BJ (cell line): ENCODE measurements around the gene OR2AE1. TPM values are rescaled to one million over a fixed set of nuclear protein-coding genes. Genes with fewer than 3 reads are reported as not detected.
A peak's percentile ranks its signal among the peaks of the same experiment; 100 is the strongest.

ENCODE experiments used
- CTCF ChIA-PET: fragments of 350-600 bp; formaldehyde crosslinking; extraction: SDS; loops from one replicate; lab custom pipeline; 2021; ENCODE audit warnings: antibody characterized with exemption, inconsistent platforms; lab: Yijun Ruan, JAX
- POLR2A ChIA-PET: fragments of 300-600 bp; sonication (Branson Sonifier 250); formaldehyde crosslinking; extraction: SDS; loops from one replicate; lab custom pipeline; 2021; ENCODE audit warnings: antibody characterized with exemption; lab: Charles Lee
- DNase-seq: peaks from one replicate; pipeline ENCODE4 v3.0.0-alpha.2; 2011; ENCODE audit warnings: low read depth
- H3K27me3 ChIP-seq: 2 replicates; pipeline ENCODE4 v1.6.0; 2011; ENCODE audit warnings: low read length; ENCODE audit not compliant: control insufficient read depth, insufficient read depth
- H3K36me3 ChIP-seq: 2 replicates; pipeline ENCODE4 v1.5.1; 2011; ENCODE audit warnings: low read length; ENCODE audit not compliant: control insufficient read depth, insufficient read depth
- H3K4me3 ChIP-seq: 2 replicates; pipeline ENCODE4 v1.5.1; 2011; ENCODE audit warnings: low read depth, mild to moderate bottlenecking, control low read depth, low read length
- polyA plus RNA-seq: library from polyadenylated mRNA; depleted of rRNA; stranded (reverse); fragments of >200 nt; gene quantifications from 2 replicates; pipeline ENCODE4 v1.2.3, GENCODE V29; 2011
- TF ChIP-seq, protein P1 (sequence below): IDR thresholded peaks from 2 replicates; pipeline ENCODE4 v1.5.1; 2011; ENCODE audit warnings: low read depth, mild to moderate bottlenecking, control low read depth, inconsistent platforms, low read length, moderate library complexity; ENCODE audit not compliant: insufficient read depth

OR2AE1 gene
- polyA plus RNA-seq, 1 experiment = not detected

DNA sequence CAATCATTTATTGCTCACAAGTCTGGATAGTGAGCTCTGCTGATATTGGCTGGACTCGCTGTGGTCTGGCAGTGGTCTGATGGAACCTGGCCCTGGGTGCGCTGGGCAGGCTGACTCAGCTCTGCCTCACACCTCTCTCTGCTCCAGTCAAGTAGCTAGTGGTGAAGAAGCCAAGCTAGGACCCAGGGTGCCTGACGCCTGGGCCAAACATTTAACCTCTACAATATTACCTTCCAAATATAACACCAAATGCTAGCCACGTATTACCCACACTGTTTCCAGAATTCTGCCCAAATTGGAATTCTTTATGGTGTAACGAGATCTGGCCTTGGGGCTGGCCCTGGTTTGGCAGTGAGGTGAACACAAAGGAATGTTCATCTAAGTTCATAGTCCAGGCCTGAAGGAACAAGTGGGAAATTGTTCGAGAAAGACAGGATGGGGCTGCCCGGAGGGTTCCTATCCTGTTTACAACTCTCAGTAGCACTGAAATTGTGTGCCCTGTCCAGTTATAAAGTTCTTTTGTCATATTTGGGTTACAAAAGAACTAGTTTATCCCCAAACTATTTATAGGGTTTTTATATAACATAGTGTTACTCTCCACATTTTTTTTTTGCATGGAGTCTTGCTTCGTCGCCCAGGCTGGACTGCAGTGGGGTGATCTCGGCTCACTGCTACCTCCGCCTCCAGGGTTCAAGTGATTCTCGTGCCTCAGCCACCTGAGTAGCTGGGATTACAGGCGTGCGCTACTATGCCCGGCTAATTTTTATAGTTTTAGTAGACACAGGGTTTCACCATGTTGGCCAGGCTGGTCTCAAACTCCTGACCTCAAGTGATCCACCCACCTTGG lies 16.3 kb downstream of the OR2AE1 start:
- ChIA-PET POLR2A (interaction anchor here (0.7 kb wide), 1 partner anchor 62 kb away, joined by 3 read pairs; no protein-coding TSS in a partner anchor), CTCF (no interaction called here)
- DNase-seq = peak; percentile 9
- TF ChIP-seq, protein P1, sequence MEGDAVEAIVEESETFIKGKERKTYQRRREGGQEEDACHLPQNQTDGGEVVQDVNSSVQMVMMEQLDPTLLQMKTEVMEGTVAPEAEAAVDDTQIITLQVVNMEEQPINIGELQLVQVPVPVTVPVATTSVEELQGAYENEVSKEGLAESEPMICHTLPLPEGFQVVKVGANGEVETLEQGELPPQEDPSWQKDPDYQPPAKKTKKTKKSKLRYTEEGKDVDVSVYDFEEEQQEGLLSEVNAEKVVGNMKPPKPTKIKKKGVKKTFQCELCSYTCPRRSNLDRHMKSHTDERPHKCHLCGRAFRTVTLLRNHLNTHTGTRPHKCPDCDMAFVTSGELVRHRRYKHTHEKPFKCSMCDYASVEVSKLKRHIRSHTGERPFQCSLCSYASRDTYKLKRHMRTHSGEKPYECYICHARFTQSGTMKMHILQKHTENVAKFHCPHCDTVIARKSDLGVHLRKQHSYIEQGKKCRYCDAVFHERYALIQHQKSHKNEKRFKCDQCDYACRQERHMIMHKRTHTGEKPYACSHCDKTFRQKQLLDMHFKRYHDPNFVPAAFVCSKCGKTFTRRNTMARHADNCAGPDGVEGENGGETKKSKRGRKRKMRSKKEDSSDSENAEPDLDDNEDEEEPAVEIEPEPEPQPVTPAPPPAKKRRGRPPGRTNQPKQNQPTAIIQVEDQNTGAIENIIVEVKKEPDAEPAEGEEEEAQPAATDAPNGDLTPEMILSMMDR = no peak
- H3K4me3 ChIP-seq = no peak overlapping the region
- no peaks in the 10 kb centered on the region for H3K36me3 ChIP-seq
- H3K27me3 ChIP-seq = peaks cover 2% of the 10 kb centered on the region; the same call in 1 of the 2 replicates

DNA sequence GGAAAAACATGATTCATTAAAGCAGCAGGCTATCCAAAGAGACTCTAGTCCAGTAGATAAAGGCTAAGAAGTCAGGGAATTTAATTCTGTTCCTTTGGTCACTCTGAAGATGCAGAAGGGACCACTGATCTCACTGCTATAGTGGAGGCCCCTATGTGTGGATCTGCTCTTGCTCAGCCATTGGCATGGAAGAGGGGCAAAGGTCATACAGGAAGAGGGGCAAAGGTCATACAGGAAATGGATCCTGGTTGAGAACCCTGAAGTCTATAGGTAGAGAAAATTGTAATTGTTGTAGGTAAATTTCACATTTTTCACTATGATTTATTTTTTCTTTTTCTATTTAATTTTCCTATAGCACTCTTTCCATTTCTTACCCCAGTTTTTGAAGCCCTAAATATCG lies 21.6 kb downstream of the OR2AE1 start:
- CTCF ChIA-PET = interaction anchor here (1.1 kb wide), 1 partner anchor 14 kb away, joined by 4 read pairs; no protein-coding TSS in a partner anchor

DNA sequence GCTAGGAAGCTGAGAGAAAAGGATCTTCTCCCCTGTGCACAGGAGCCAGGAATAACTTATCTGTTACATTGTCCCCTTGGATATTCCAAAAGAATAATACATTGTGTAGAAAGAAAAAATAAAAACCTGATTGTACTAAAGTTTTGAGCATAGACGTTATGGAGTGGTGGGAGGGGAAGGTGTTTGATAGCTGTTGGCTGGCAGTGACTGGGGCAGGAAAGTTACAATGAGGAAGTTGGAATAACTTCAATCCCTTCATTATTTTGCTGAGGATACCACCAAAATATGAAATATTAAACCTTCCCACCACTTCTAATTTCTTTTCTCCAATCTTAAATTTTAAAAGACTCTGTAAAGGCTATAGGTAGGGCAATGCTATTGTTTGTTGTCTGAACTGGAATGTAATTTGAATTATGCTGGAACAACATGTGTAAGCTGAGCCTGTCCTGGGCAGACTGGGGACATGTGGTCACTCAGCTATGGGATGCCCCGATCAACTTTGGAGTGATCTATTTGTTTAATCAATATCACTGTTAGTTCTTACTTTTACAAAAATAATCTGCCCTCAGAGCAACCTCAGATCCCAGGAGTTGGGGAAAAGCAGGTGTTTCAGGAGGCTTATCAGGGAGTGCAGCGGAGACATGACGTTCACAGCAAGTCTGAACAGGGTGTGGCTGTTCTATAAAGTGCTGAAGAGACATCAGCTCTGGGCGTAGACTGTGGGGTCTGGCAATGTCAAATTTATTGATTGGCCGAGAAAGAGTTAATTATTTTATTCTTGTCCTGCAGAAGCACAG lies 28.2 kb downstream of the OR2AE1 start:
- no peak for DNase-seq
- Histone ChIP-seq H3K27me3 (no peaks in the 10 kb centered on the region; the same call in 1 of the 2 replicates), H3K4me3 (no peak overlapping the region), H3K36me3 (no peaks in the 10 kb centered on the region)
- CTCF ChIA-PET = no interaction called here
- POLR2A ChIA-PET = no interaction called here
- TF ChIP-seq, protein P1 = no peak

More for the DNA sequence above, 21.6 kb downstream of the OR2AE1 start:
- Histone ChIP-seq H3K4me3 (no peak overlapping the region), H3K36me3 (no peaks in the 10 kb centered on the region), H3K27me3 (no peaks in the 10 kb centered on the region; the same call in none of the 2 replicates)
- POLR2A ChIA-PET = no interaction called here
- TF ChIP-seq, protein P1 = no peak
- no peak for DNase-seq

DNA sequence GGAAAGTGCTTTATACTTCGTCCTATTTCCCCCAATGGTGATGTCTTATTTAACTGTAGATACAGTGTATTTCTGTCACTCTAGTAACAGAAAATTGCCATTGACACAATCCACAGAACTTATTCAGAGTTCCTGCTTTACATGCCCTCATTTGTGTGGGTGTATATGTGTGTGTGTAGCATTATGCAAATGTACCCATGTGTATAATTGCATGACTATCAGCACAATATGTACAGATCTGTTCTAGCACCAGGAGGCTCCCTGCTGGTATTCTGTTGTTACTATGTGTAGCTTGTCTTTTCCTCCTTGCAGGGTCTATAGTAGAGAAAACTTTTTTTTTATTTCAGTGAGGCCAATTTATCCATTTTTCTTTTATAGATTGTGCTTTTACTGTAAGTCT lies 32.5 kb downstream of the OR2AE1 start:
- no peak overlapping the region for H3K4me3 ChIP-seq
- no peak for DNase-seq
- TF ChIP-seq, protein P1 = no peak
- no peaks in the 10 kb centered on the region for H3K36me3 ChIP-seq
- ChIA-PET POLR2A (no interaction called here), CTCF (no interaction called here)
- H3K27me3 ChIP-seq = peaks cover 6% of the 10 kb centered on the region

DNA sequence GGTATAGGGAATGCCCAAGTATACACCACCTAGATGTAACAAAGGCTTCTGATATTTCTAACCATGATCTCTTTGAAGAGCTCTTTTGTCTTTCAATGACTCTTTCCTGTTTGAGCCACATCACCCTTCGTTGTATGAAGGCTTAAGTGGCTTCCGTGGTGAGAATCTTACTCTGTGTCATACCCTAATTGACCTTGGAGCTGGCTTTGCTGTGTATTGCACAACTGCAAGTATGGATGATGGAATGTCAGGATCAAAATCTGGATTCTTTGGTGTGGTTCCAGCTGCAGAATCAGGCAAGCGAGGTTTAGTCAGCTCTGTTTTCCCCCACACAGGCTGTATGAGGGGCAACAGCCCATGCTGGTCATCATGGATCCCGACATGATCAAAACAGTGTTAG lies 33.0 kb downstream of the OR2AE1 start:
- TF ChIP-seq, protein P1 = no peak
- CTCF ChIA-PET = no interaction called here

More for the DNA sequence above, 33.0 kb downstream of the OR2AE1 start:
- H3K36me3 ChIP-seq = no peaks in the 10 kb centered on the region
- H3K4me3 ChIP-seq = no peak overlapping the region
- no peak for DNase-seq
- H3K27me3 ChIP-seq = peaks cover 6% of the 10 kb centered on the region
- POLR2A ChIA-PET = no interaction called here
